CD14-positive monocyte (primary cell): Measurements from ENCODE around the gene NAPSA. TPM values are rescaled to one million over a fixed set of nuclear protein-coding genes. Genes with fewer than 3 reads are reported as not detected.

Experiments used
- DNase-seq, 3 donors: peaks; one replicate each; pipeline ENCODE4 v3.0.0-alpha.2; 2011 to 2022
- H2AFZ ChIP-seq: 2 replicates; pipeline ENCODE4 v1.6.0; 2012; ENCODE audit warnings: mild to moderate bottlenecking, low read depth, low read length, inconsistent platforms; ENCODE audit not compliant: insufficient read depth, poor library complexity, severe bottlenecking
- H3K27ac ChIP-seq, 2 donors: 1 replicate in 1 of 2; 2 replicates in 1 of 2; pipeline ENCODE4 v1.5.1; 2012 to 2013; ENCODE audit warnings: low read length in 2 of 2, control low read depth in 1 of 2, inconsistent platforms in 1 of 2, low read depth in 1 of 2, mild to moderate bottlenecking in 1 of 2
- H3K27me3 ChIP-seq, 2 donors: one replicate each; pipeline versions ENCODE4 v1.6.0 to v1.6.1; 2011 to 2013; ENCODE audit warnings: low read length in 2 of 2; ENCODE audit not compliant: control insufficient read depth in 2 of 2, insufficient read depth in 2 of 2
- H3K36me3 ChIP-seq, 2 donors: replicated peaks in 1 of 2; 1 replicate in 1 of 2; 2 replicates in 1 of 2; pipeline versions ENCODE4 v1.5.1 to v1.6.1; 2012 to 2013; ENCODE audit warnings: low read length in 2 of 2, control low read depth in 1 of 2, inconsistent platforms in 1 of 2, mild to moderate bottlenecking in 1 of 2; ENCODE audit not compliant: insufficient read depth in 2 of 2, control insufficient read depth in 1 of 2
- H3K4me1 ChIP-seq, 2 donors: 1 replicate in 1 of 2; 2 replicates in 1 of 2; pipeline versions ENCODE4 v1.5.1 to v1.6.1; 2012 to 2013; ENCODE audit warnings: low read length in 2 of 2, control low read depth in 1 of 2, inconsistent platforms in 1 of 2, mild to moderate bottlenecking in 1 of 2, moderate library complexity in 1 of 2; ENCODE audit not compliant: insufficient read depth in 2 of 2, control insufficient read depth in 1 of 2
- H3K4me2 ChIP-seq: replicated peaks from 2 replicates; pipeline ENCODE3; 2012; ENCODE audit warnings: low read length, moderate library complexity, mild to moderate bottlenecking; ENCODE audit not compliant: poor library complexity, severe bottlenecking; ENCODE audit errors: extremely low read depth
- H3K4me3 ChIP-seq, 3 experiments: fragments of 200-600 bp in 1 of 3; sonication (generic) in 1 of 3; replicated peaks in 1 of 3; 1 replicate in 2 of 3; 2 replicates in 1 of 3; pipeline ENCODE4 v1.5.1; 2011 to 2013; ENCODE audit warnings: low read length in 3 of 3, mild to moderate bottlenecking in 3 of 3, control low read depth in 2 of 3, low read depth in 2 of 3, inconsistent platforms in 1 of 3, moderate library complexity in 1 of 3
- H3K79me2 ChIP-seq: 2 replicates; pipeline ENCODE4 v1.6.0; 2012; ENCODE audit warnings: mild to moderate bottlenecking, control low read depth, inconsistent platforms, low read length, moderate library complexity; ENCODE audit not compliant: insufficient read depth
- H3K9ac ChIP-seq: 2 replicates; pipeline ENCODE4 v1.6.0; 2017; ENCODE audit warnings: low read length, mild to moderate bottlenecking; ENCODE audit not compliant: insufficient read depth, poor library complexity, severe bottlenecking
- H3K9me3 ChIP-seq, 2 donors: replicated peaks in 1 of 2; 1 replicate in 1 of 2; 2 replicates in 1 of 2; pipeline versions ENCODE4 v1.5.1 to v1.6.1; 2012 to 2013; ENCODE audit warnings: low read length in 2 of 2, control low read depth in 1 of 2; ENCODE audit not compliant: control insufficient read depth in 1 of 2, insufficient read depth in 1 of 2
- H4K20me1 ChIP-seq: 2 replicates; pipeline ENCODE4 v1.6.0; 2012; ENCODE audit warnings: mild to moderate bottlenecking, low read length, control low read depth, moderate library complexity; ENCODE audit not compliant: insufficient read depth
- H3K27ac Mint-ChIP-seq, 7 donors: one replicate each; pipeline ENCODE4 v1.8.0; 2020; ENCODE audit warnings: mild to moderate bottlenecking in 7 of 7, mixed read lengths in 7 of 7, moderate library complexity in 6 of 7, inconsistent platforms in 2 of 7
- H3K27me3 Mint-ChIP-seq, 3 donors: one replicate each; pipeline ENCODE4 v1.8.0; 2021 to 2022; ENCODE audit warnings: low read depth in 3 of 3, mild to moderate bottlenecking in 3 of 3, mixed read lengths in 3 of 3, moderate library complexity in 3 of 3, inconsistent platforms in 1 of 3
- H3K36me3 Mint-ChIP-seq, 2 donors: one replicate each; pipeline ENCODE4 v1.8.0; 2020; ENCODE audit warnings: mixed read lengths in 2 of 2, inconsistent platforms in 1 of 2, mild to moderate bottlenecking in 1 of 2
- H3K4me1 Mint-ChIP-seq: one replicate; pipeline ENCODE4 v1.8.0; 2020; ENCODE audit warnings: mild to moderate bottlenecking, mixed read lengths
- H3K4me3 Mint-ChIP-seq, 2 donors: one replicate each; pipeline ENCODE4 v1.8.0; 2020; ENCODE audit warnings: mild to moderate bottlenecking in 2 of 2, mixed read lengths in 2 of 2, moderate library complexity in 1 of 2
- H3K9me3 Mint-ChIP-seq, 7 donors: one replicate each; pipeline ENCODE4 v1.8.0; 2020 to 2022; ENCODE audit warnings: mixed read lengths in 7 of 7, mild to moderate bottlenecking in 6 of 7, moderate library complexity in 6 of 7, inconsistent platforms in 2 of 7
- CTCF ChIP-seq: fragments of 200-600 bp; IDR thresholded peaks from one replicate; pipeline ENCODE4 v1.8.0; 2022; ENCODE audit warnings: antibody characterized with exemption, mild to moderate bottlenecking
- WGBS: methylation state at CpG from one replicate; pipeline ENCODE4 v1.1.5; 2013; ENCODE audit warnings: missing lambda C conversion rate; ENCODE audit not compliant: insufficient coverage; 5-methylcytosine and 5-hydroxymethylcytosine counted together
- intact Hi-C, 2 donors: fragments of 100-400 bp; cut with micrococcal nuclease; formaldehyde crosslinking; loops; one replicate each; pipeline versions ENCODE4 v1.15.0 to v1.15.1; 2023
- polyA plus RNA-seq, 3 donors: library from polyadenylated mRNA; depleted of rRNA in 1 of 3; unstranded in 2 of 3; stranded (reverse) in 1 of 3; fragments of 300-500 nt in 2 of 3; fragments of >200 nt in 1 of 3; fragmentation: Illumina TruSeq in 2 of 3; gene quantifications; 1 replicate in 2 of 3; 2 replicates in 1 of 3; pipeline ENCODE4 v1.2.3, GENCODE V29; 2012 to 2021

Gene NAPSA
- polyA plus RNA-seq, 3 donors = 0.27 to 1.3 (median 0.52) TPM

GRCh38 chr19:50362656-50363424 is 2.6 kb downstream of the NAPSA start:
- Histone ChIP-seq H3K27me3 (no peaks in the 10 kb centered on the region), H3K9me3 (no peaks in the 10 kb centered on the region), H3K4me2 (no peak overlapping the region), H3K79me2 (no peaks in the 10 kb centered on the region), H3K9ac (no peak overlapping the region), H3K4me3 (no peak overlapping the region), H2AFZ (no peak overlapping the region), H3K36me3 (no peaks in the 10 kb centered on the region), H3K4me1 (peaks cover 20 to 26% of the 10 kb centered on the region in 2 donors), H3K27ac (no peak overlapping the region), H4K20me1 (no peaks in the 10 kb centered on the region)
- intact Hi-C loops = no loop called here
- H3K27me3 Mint-ChIP-seq = peaks cover 4 to 12% (median 8%) of the 10 kb centered on the region in 3 donors
- 96% methylated on average over 5 of the region's 11 CpGs for WGBS
- no peak for DNase-seq
- no peak overlapping the region for H3K4me3 Mint-ChIP-seq
- peaks cover 35% of the 10 kb centered on the region for H3K4me1 Mint-ChIP-seq
- H3K36me3 Mint-ChIP-seq = peaks cover 0 to 2% of the 10 kb centered on the region in 2 donors
- TF ChIP-seq CTCF = no peak
- H3K27ac Mint-ChIP-seq = peak overlapping the region in 1 of 7 donors; percentile 11
- H3K9me3 Mint-ChIP-seq = peaks cover 0 to 7% (median 4%) of the 10 kb centered on the region in 7 donors

DNA sequence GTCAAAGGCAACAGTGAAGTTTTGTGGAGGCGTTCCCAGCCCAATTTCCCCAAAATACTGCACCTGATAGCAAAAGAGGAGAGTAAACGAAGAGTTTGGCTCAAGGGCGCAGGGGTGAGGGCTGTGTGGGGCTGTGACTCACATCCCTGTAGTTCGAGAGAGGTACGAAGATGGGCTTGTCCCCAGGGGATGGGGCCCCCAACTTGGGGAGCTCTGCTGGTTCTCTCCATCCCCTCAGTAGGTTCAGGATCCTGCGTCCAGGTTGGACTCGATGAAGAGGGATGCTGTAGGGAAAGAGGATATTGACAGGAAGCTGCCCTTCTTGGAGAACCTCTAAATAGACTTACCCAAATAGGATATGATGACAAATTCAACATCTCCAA is 3.4 kb downstream of the NAPSA start:
- Mint-ChIP-seq H3K27me3 (peaks cover 4 to 17% (median 8%) of the 10 kb centered on the region in 3 donors), H3K4me3 (peak overlapping the region in 1 of 2 donors; percentile 3), H3K4me1 (peaks cover 40% of the 10 kb centered on the region), H3K36me3 (peaks cover 0 to 2% of the 10 kb centered on the region in 2 donors), H3K9me3 (peaks cover 0 to 8% (median 4%) of the 10 kb centered on the region in 7 donors), H3K27ac (peak overlapping the region in 1 of 7 donors; percentile 28)
- TF ChIP-seq CTCF = no peak
- H3K4me1 ChIP-seq = peaks cover 24 to 34% of the 10 kb centered on the region in 2 donors
- no peak overlapping the region for H3K4me3 ChIP-seq
- no peaks in the 10 kb centered on the region for H3K9me3 ChIP-seq
- no peak for DNase-seq
- no peaks in the 10 kb centered on the region for H3K36me3 ChIP-seq
- no peaks in the 10 kb centered on the region for H4K20me1 ChIP-seq
- WGBS = 95% methylated on average over 3 of the region's 7 CpGs
- no peak overlapping the region for H3K9ac ChIP-seq
- no peaks in the 10 kb centered on the region for H3K27me3 ChIP-seq
- no peak overlapping the region for H3K27ac ChIP-seq
- no peaks in the 10 kb centered on the region for H3K79me2 ChIP-seq
- H2AFZ ChIP-seq = no peak overlapping the region
- intact Hi-C loops = no loop called here
- no peak overlapping the region for H3K4me2 ChIP-seq
